Muscle of back (tissue), 11 donors: ENCODE data around the gene SLF2. TPM values are rescaled to one million over a fixed set of nuclear protein-coding genes. Genes with fewer than 3 reads are reported as not detected.
A peak's percentile ranks its signal among the peaks of the same experiment; 100 is the strongest.
"Not testable (repeated sequence)": the region's sequence is repeated elsewhere in the genome, so short reads cannot be mapped to it uniquely, and the experiment has no call there.

Source experiments
- DNase-seq, 3 donors: peaks; one replicate each; pipeline versions ENCODE4 v3.0.0 to v3.0.0-alpha.2; 2013
- polyA plus RNA-seq, 10 donors: library from polyadenylated mRNA; unstranded; fragments of 120-200 nt; gene quantifications; one replicate each; pipeline ENCODE4 v1.2.1, GENCODE V29; 2013; ENCODE audit not compliant: insufficient read length in 10 of 10

SLF2 gene
- polyA plus RNA-seq, 10 donors = 51.3 to 101 (median 74.4) TPM

DNA sequence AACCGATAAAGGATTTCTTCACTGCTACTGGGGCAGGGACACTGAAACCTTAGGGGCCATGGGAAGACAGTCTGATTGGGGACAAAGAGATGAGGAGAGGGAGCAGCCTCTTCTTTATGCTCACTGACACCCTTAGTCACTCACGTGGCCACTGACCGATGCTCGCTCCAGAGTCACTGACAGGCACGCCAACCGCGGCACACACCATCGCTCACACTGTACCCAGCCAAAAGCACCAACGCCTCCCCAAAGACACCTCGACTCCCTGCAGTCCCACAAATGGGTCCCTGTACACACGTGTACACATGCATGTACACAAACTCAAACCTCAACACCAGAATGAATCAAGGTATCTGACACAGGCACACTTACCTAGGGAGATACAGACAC lies 35.3 kb upstream of the SLF2 start:
- no peak for DNase-seq

DNA sequence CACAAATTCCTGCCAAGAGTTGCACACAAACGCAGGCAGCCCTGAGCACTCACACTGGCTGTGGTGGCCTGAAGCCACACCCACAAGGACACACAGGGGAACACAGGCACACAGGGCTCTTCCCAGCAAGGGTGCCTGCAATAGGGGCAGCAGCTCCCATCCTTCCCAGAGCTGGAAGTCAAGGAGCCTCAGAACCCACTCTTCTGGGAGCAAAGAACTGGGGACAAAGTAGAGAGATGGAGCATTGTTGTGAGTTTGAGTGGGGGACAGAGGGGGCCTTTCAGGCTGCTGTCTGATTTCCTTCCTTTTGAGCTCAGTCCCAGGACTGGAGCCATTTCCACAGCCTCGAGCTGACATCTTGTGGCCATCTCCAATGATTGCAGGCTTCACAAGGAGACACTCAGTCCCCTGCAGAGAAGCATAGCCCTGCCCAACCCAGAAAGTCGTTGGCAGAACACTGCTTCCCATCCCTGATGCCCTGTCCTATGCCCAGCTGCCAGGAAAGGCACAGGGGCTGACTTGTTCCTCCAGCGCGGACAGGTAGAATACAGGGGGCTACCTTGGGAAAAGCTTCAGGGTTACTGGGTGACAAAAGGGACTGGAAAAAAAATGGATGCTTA lies 34.4 kb upstream of the SLF2 start:
- peak; percentile 68 to 84 (median 71) for DNase-seq

DNA sequence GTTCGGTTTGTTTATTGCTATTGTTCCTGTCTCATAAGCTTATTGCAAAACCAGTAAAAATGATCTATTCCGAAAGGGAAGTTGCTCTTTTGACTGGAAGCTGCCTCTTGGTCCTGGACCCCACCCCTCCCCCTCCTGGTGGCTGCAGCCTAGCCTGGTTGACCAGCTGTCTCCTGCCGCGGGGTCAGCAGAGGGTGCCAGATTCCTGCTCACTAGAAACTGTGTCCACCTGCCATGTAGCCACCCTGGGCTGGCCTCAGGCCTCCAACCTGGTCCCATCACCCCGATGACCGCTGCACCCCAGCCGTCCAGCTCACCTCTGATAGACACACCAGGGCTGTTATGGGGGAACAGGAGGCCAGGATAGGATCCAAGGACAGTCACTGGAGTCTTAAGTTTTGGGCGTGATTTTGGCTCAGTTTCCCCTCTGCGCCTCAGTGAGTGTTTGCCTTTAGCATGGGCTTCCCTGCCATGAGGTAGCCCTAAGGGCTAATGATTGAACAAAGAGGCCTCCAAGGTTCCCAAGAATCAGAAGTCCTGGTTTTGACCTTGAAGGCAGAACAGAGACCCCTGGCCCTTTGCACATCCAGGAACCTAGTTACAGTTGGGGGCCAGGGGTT lies 32.9 kb upstream of the SLF2 start:
- DNase-seq = peak in 1 of 3 donors; percentile 39

DNA sequence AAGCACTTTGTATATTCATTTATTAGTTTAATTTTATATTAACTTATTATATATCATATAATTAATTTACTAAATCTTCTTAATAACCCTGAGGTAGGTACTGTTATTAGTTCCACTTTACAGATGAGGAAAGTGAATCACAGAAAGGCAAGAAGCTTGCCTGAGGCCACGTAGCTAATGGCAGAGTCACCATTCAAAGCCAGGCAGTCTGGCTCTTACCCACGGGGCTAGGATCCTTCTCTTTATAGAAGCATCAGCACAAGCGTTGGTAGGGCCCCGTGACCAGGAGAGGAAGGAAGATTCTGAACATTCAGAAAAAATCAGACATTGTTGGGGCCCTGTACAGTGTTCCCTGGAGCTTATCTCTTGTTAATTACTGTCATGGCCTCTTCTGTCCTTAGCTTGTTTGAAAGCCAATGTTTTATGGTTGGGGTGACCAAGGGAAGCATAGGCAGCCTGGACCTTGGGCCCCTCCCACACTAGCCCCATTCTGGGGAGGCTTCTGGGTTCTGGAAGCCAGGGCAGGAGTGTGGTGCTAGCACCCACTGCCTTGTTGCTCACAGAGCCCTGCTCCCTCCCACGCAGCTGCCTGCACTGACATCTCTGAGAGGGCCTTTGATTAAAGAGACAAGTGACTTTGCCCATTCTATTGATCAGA lies 31.1 kb upstream of the SLF2 start:
- DNase-seq = no peak

DNA sequence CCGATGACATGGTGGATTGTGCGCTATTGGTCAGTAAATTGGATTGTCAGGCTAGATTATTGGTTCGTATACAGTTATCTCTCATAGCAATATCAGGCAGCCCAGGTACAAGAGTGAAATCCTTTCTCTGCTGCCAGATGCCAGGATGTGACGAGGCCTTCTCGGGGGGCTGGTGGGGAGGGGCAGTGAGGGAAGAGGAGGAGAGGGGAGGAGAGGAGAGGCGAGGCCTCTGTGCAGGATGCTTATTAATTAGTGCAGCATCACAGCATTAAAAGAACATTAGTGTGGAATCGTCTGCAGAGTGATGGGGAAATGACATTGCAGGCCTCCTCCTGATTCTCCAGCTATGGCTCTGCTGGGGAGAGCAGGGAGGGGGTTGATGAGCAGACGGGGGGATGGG lies 30.5 kb upstream of the SLF2 start:
- DNase-seq = no peak

DNA sequence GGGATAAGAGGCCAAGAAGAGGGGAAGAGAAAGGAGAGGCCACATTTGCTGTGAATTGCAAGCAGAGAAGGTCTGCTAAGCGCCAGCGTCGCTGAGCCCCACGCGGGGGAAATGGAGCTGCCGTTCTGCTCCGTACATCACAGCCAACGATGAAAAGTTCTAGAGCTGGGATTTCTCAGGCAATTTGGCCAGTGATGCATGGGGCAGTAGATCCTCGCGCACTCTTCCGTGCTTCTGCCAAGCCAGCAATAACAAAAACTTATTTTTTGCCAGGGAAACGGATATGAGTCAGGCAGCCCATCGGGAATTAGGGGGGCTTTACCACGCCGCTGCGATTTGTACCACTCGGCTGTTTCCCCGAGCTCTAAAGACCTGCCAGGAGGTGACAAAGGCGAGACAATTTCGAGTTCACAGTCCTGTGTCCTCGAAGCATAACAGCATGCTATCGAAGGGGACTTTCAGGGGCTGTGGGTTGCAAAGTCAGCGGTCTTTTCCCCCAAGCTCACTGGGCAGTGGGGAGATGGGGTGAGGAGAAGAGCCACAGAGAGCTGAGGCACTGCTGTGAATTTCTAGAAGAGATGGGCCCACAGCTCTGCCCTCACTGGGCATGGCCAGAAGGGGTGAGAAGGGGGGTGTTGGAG lies 30.0 kb upstream of the SLF2 start:
- DNase-seq = peak in 2 of 3 donors; percentile 55 to 74

DNA sequence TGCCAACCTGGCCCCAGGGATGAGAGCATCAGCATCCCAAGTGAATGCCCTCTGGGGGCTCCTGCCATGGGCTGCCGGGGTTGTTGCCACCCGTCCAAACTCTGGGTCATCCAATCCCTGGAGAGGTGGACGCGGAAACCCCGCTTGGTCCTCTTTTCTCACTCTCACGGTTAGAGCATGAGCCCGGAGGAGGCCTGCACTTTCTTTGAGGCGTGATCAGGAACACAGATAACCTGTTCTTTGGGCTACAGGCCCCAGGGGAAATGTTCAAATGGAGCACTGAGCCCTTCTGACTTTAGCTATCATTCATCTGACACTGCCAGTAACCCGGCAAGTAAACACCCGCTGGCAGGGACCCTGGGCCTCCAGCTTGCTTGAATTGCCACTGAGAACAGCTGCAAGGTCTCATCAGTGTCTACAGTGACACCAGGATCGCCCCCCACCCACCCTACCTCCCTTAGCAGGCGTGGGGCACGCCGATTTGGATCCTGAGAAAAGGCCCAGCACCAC lies 29.4 kb upstream of the SLF2 start:
- peak in 2 of 3 donors; percentile 53 to 54 for DNase-seq

DNA sequence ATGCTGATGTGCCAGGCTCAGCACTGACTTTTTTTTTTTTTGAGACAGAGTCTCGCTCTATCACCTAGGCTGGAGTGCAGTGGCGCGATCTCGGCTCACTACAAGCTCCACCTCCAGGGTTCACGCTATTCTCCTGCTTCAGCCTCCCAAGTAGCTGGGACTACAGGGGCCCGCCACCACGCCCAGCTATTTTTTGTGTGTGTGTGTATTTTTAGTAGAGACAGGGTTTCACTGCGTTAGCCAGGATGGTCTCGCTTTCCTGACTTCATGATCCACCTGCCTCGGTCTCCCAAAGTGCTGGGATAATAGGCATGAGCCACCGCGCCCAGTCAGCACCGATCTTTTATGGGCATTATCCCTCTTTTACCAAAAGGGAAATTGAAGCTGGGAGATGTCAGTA lies 27.2 kb upstream of the SLF2 start:
- not testable (repeated sequence) for DNase-seq

DNA sequence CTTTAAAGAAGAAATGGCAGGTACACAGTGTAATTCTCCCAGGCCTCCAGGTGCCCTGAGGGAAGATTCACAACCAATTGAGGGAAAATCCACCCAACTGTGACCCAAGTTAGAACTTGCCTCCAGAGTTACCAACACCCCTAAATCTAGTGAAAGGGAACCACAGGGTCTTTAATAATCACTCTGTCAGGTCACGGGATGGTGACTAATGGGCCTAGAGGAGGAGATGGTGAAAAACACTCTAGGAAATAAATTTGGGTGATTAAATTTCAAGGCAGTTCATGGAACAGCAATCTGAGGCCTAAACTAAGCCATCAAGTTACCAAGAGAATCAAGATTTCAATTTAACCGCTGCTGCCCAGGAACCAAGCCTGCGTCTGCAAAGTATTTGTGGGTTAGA lies 26.7 kb upstream of the SLF2 start:
- DNase-seq = no peak

DNA sequence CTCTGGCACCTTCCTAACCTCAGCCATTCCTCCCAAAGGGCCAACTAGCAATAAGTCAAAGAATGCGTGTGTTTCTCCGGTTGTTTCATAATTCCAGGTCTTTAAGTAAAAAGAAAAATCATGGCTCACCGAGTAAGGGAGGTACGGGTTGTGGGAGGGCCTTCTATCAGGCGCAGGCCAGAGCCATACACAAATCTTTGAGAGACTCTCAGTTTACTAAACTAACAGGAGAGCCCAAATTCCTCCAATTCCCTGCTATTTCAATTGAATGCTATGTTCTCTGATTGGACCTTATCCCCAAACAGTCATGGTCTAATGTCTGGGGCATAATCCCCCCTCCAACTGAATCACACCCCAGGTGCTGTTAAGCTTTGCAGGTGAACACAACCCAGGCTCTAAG lies 26.2 kb upstream of the SLF2 start:
- DNase-seq = no peak

DNA sequence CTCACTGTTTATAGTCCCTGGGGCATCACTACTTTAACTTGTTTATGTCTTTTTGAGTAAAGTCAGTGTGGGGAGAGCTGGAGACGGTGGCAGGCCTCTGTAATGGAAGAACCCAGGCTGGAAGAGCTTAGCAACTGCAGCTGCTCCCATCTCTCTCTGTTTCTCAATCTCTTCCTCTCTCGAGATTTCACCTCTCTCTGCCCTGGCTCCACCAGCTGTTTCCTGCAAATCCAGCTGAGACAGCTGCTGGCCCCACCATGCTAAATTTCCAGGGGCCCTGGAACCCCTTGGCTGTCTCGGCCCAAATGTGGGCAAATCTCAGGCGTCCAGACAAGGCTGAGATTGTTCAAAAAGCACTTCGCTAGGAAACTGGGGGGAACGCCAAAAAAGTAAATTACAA lies 25.8 kb upstream of the SLF2 start:
- peak; percentile 64 to 93 (median 75) for DNase-seq

DNA sequence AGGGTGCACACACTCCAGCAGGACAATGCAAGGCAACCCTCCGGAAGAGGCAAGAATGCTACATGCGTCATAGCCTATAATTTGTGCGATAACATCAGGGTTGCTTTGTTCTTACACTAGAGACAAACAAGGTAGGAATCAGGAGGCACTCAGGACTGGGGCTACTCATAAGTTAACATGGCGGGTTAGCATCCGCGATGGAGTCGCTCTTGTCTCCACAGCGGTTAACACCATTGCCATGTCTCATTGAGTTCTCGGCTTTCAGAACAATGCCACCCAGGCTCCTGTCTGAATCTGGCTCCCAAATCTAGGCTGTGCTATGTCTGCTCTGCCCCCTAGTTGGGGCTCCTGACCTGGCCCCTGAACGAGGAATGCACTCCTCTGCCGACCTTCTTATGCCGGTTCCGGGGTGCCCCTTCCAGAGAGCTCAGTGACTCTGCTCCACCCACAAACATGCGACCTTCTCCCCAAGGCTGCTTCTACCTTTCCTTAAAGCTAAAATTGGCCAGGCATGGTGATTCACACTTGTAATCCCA lies 24.9 kb upstream of the SLF2 start:
- DNase-seq = no peak

DNA sequence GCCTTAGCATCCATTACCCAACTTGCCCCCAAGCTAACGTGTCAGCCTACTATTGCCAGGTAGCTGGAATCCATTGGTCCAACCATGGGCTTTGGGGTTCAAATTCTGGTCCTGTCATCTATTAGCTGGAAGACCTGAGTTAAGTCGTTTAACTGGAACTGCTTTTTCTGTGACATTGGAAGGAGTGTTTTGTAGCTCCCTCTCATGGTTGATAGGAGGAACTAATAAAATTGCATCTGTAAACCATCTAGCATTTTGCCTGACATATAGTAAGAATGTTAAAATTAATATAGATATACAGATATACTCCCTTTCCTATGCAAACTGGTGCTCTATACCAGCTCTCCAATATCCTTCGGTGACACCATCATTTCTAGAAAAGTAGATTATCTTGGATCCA lies 23.8 kb upstream of the SLF2 start:
- DNase-seq = no peak

DNA sequence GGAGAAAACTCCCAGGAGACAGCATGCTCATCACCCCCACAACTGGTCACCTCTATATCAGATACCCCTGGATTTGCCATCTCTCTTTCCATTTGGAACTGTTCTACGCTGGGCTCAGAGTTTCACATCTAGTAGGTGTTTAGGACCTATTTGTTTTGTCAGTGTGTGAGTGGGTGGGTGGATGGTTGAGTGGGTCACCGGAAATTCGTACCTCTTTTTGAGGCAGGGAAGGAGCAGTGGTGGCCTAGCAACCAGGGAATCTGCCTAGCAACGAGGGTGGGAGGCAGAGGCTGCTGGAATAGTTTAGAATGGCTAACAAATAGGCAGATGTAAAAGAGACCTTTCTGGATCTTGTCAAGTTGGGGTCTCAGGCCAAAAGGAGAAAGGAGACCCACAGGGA lies 23.2 kb upstream of the SLF2 start:
- no peak for DNase-seq

DNA sequence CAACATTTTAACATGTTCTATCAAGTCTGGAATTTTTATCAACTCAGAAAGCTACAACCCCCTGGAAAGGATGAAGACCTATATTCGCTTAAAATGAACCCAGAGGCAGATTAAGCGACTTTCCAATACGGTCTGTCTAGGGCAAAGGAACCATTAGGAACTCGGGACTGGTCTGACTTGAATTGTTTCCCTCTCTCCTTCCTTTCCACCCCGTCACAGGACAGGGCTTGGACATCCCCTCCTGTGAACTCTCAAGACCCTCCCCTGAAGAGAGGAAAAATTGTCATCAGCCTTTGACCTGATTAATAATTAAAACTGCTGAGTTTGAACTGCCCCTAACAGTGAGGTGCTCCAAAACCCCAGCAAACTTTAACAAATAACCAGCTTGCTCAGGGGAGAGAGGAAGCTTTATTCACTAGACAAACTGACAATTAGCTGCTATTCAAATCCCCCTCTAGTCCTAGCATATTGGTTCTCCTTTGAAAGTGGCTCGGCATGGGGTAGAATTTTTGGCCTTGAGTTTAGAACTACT lies 22.6 kb upstream of the SLF2 start:
- no peak for DNase-seq

DNA sequence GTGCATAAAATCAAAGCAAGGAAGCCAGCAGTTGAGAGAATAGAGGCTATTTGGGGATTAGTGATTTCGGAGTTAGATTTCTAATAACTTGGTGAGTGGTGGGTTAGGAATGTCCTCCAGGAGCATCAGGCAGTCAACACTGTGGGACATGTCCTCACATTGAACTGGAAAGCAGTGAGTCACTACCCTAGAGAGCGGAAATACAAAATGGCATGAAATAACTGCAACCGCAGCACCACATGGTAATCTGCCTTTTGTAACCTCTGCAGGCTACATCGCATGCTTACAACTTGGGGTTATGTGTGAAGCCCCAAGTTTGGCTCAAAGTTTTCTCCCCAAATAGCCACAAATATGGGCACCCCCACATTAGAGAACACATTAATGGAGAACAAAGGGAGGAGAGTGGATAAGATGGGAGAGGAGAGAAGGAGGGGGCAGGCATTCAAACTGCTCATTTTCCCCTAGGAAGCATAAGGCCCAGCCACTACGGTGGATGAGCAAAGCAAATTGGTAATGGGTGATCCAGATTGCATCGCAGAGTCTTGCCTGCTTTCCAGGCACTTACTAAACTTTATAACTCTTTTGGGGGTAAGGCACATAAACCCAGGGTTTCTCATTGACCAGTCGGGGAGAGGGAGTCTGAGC lies 22.0 kb upstream of the SLF2 start:
- DNase-seq = peak in 2 of 3 donors; percentile 75 to 94

DNA sequence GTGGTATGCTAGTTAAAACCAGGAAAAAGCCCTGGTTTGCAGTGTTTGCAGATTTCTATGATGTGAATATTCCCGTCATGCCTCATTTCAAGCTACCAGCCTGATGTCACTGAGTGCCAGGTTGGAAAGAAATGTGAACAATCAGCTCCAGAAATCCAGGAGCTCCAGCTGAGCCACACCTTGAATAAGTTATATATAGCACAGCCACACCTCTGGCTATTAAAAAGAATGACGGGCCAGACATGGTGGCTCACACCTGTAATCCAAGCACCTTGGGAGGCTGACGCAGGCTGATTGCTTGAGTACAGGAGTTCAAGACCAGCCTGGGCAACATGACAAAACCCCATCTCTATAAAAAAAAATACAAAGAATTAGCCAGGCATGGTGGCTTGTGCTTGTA lies 18.7 kb upstream of the SLF2 start:
- DNase-seq = no peak

DNA sequence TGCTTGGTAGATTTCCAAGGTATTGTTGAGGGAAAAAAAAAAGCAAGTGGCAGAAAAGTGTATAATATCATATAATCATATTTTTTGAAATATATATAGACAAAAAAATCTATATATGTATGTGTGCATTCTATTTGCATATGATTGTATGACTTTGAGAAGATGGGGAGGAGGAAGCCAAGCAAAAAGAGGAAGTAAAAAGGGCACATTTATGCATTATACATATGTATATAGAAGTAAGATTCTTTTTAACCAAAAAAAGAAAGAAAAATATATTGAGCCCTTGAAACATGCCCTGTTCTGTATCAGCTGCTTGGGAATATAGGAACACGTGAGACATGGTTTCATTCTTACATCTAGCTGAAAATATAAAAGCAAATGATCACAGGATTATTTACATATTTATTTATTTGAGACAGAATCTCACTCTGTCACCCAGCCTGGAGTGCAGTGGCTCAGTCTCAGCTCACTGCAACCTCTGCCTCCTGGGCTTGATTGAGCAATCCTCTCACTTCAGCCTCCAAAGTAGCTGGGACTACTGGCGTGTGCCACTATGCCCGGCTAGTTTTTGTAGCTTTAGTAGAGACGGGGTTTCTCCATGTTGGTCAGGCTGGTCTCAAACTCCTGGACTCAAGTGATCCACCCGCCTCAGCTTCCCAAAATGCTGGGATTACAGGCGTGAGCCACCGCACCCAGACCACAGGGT lies 18.0 kb upstream of the SLF2 start:
- DNase-seq = no peak

DNA sequence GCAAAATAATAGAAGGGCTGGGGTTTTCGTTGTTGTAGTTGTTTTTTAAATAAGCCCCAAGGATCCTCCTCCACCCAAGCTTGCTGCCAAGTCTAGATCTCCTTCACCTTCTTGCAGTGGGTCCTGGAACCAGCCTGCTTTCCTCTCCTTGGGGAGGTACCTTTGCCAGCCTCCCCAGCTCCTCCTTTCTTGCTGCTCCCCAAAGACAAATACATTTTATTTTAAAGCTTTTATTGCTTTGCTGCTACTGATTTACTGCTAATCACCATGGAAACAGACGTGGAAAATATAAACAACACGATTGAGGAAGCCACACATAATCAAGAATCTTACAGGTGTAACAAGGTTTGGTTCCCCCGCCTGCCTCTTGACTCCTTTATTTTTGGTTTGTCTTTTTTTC lies 17.4 kb upstream of the SLF2 start:
- no peak for DNase-seq

DNA sequence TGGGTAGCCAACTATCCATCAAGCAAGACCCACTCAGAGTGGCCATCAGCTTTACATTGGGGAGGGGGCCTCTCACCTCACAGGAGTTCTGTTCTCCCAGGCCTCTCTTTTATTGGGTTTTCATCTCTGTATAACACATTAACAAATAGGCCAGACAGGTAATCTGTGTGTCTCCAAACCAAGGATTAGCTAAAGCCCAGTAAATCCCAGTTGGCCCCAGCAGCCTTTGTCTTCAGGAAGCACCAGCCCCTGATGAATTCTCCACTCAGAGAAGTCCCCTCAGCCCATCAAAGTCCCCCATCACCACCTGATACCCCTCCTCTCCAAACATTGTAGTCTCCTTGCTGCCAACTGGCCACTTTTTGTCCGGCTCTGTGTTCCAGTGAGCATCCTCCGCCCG lies 16.9 kb upstream of the SLF2 start:
- no peak for DNase-seq

DNA sequence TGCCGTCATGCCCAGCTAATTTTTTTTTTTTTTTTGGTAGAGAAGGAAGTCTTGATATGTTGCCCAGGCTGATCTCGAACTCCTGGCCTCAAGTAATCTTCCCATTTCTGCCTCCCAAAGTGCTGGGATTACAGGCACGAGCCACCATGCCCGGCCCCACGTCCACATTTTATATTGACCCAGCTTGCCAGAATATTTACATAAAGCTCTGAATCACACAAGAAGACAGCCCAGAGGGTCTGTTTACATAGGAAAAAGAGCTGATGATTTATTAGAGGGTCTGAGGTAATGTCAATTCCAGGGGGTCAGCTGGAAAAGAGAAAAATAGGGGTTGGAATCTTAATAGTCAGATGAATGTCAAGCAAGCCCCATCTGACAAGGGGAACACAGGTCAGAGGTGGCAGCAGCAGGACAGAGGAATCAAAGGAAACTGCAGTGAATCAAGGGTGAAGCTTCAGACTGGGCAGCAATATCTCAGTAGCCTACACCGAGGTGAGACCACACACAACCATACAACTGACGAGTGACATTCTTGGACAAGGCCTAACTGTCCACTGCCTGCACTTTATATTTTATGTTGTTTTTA lies 15.8 kb upstream of the SLF2 start:
- DNase-seq = no peak
